Measurements from ENCODE around the gene DENND2A. TPM values are rescaled to one million over a fixed set of nuclear protein-coding genes. Genes with fewer than 3 reads are reported as not detected.
"Not testable (repeated sequence)": the region's sequence is repeated elsewhere in the genome, so short reads cannot be mapped to it uniquely, and the experiment has no call there.

DENND2A gene
- total RNA-seq, 1 experiment from 2014 or later: not detected

- H3K4me1 Mint-ChIP-seq (ENCODE audit: low read depth, unreplicated experiment): peaks cover 7% of the 10 kb centered on the region
- H3K27ac Mint-ChIP-seq (ENCODE audit: unreplicated experiment): no peak overlapping the region
- no peak for DNase-seq
- H3K27me3 Mint-ChIP-seq (ENCODE audit: unreplicated experiment): peaks cover 46% of the 10 kb centered on the region
- H3K4me3 Mint-ChIP-seq (ENCODE audit: low read depth, unreplicated experiment): no peak overlapping the region
- H3K9me3 Mint-ChIP-seq (ENCODE audit: low read depth, unreplicated experiment): no peaks in the 10 kb centered on the region
- no peaks in the 10 kb centered on the region for H3K36me3 Mint-ChIP-seq (ENCODE audit: insufficient read depth, unreplicated experiment)
- BruUV-seq (replicated peaks): no TSS peak
- TF ChIP-seq CTCF (IDR thresholded peaks at IDR 0.05; ENCODE audit: unreplicated experiment): no peak
- intact Hi-C loops (cut with micrococcal nuclease; ENCODE audit: unreplicated experiment): no loop called here
- CTCF ChIA-PET: no interaction called here
Observed at GRCh38 chr7:140534743-140535142, 105.9 kb downstream of the DENND2A start.

GRCh38 chr7:140533394-140533872 lies 107.2 kb downstream of the DENND2A start:
- CTCF ChIA-PET: interaction anchor here (0.6 kb wide), 1 partner anchor 135 kb away, joined by 6 read pairs; the partner anchor contains the start of gene SLC37A3
- H3K27me3 Mint-ChIP-seq (ENCODE audit: unreplicated experiment): peaks cover 46% of the 10 kb centered on the region
- no peaks in the 10 kb centered on the region for H3K36me3 Mint-ChIP-seq (ENCODE audit: insufficient read depth, unreplicated experiment)
- BruUV-seq (replicated peaks): no TSS peak
- H3K27ac Mint-ChIP-seq (ENCODE audit: unreplicated experiment): no peak overlapping the region
- DNase-seq: no peak
- H3K9me3 Mint-ChIP-seq (ENCODE audit: low read depth, unreplicated experiment): no peaks in the 10 kb centered on the region
- no peak for TF ChIP-seq CTCF (IDR thresholded peaks at IDR 0.05; ENCODE audit: unreplicated experiment)
- H3K4me3 Mint-ChIP-seq (ENCODE audit: low read depth, unreplicated experiment): no peak overlapping the region
- intact Hi-C loops (cut with micrococcal nuclease; ENCODE audit: unreplicated experiment): no loop called here
- H3K4me1 Mint-ChIP-seq (ENCODE audit: low read depth, unreplicated experiment): peaks cover 7% of the 10 kb centered on the region

- DNase-seq; CTCF ChIA-PET; H3K9me3 Mint-ChIP-seq (ENCODE audit: low read depth, unreplicated experiment); H3K27ac Mint-ChIP-seq (ENCODE audit: unreplicated experiment); H3K36me3 Mint-ChIP-seq (ENCODE audit: insufficient read depth, unreplicated experiment); H3K4me3 Mint-ChIP-seq (ENCODE audit: low read depth, unreplicated experiment); BruUV-seq (replicated peaks); intact Hi-C loops (cut with micrococcal nuclease; ENCODE audit: unreplicated experiment): not testable (repeated sequence)
- Mint-ChIP-seq H3K4me1 (ENCODE audit: low read depth, unreplicated experiment) (peaks cover 20% of the 10 kb centered on the region), H3K27me3 (ENCODE audit: unreplicated experiment) (peaks cover 56% of the 10 kb centered on the region)
Observed at GRCh38 chr7:140529428-140529827, 111.2 kb downstream of the DENND2A start.

GRCh38 chr7:140526787-140527664 lies 113.6 kb downstream of the DENND2A start:
- Mint-ChIP-seq H3K36me3 (ENCODE audit: insufficient read depth, unreplicated experiment) (peaks cover 4% of the 10 kb centered on the region), H3K4me1 (ENCODE audit: low read depth, unreplicated experiment) (peaks cover 13% of the 10 kb centered on the region), H3K27me3 (ENCODE audit: unreplicated experiment) (peaks cover 32% of the 10 kb centered on the region), H3K9me3 (ENCODE audit: low read depth, unreplicated experiment) (no peaks in the 10 kb centered on the region), H3K27ac (ENCODE audit: unreplicated experiment) (no peak overlapping the region), H3K4me3 (ENCODE audit: low read depth, unreplicated experiment) (peak overlapping the region; percentile 67)
- intact Hi-C loops (cut with micrococcal nuclease; ENCODE audit: unreplicated experiment): no loop called here
- no TSS peak for BruUV-seq (replicated peaks)
- CTCF ChIA-PET: interaction anchor here (0.9 kb wide), 1 partner anchor 9 kb away, joined by 3 read pairs; no protein-coding TSS in a partner anchor
- peak; percentile 17 for DNase-seq
- no peak for TF ChIP-seq CTCF (IDR thresholded peaks at IDR 0.05; ENCODE audit: unreplicated experiment)
